CD4-positive, alpha-beta T cell treated with Interleukin-15 for 4 hours (primary cell): ENCODE data around the gene DNAJB13.
A peak's percentile ranks its signal among the peaks of the same experiment; 100 is the strongest.

Experiments used
- DNase-seq: peaks from one replicate; pipeline ENCODE4 v3.0.0-alpha.2; 2020; ENCODE audit warnings: low spot score

The DNAJB13 gene

DNA sequence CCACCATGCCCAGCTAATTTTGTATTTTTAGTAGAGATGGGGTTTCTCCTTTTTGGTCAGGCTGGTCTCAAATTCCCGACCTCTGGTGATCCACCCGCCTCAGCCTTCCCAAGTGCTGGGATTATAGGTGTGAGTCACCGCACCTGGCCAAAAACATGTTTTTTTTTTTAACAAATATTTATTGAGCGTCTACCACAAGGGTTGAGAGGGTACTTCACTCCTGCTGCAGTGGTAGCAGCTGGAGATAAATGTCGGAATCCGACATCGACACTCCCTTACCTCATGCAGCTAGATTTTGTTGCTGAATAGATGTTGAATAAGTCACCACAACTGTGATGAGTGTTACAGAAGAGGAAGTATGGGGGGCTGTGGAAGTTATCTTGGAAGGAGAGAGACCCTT, 971 bp downstream of the DNAJB13 start:
- no peak for DNase-seq

DNA sequence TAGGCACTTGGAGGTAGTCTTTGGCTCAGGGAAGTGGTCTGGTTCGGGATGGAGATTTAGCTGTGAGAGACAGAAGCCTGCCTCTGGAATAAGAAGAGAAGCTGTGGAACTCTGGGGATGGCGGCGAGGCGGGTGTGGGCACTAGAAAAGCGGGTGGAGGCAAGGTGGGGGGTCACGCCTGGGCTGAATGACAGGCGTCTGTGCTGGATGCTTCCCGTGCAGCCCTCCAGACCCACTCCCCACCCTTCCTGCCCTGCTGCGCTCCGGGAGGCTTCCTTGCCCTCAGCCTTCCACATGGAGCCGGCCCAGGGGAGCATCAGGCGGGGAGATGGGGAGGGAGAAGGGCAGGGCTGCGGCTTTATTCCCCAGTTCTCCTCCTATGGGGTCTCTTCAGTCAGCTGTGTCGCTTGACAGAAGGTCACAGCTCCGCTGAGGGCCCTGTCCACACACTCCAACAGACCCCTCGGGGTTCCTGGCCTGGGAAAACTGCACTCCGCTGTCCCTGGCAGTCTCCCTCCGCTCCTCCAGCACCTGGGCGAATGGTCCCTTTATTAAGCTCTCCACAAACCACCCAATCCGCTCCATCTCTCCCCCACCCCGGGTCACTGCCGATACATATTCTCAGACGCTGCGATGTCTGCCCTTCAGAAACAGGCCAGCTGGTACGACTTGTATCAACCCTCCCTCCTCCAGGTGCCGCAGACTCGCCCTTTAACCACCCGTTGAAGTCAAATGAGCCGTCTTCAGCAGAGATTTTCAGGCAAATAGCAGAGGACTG, 6.2 kb downstream of the DNAJB13 start:
- DNase-seq, result no peak

- DNase-seq, result no peak
Measured at GRCh38 chr11:73957654-73958361, 7.0 kb downstream of the DNAJB13 start.

DNA sequence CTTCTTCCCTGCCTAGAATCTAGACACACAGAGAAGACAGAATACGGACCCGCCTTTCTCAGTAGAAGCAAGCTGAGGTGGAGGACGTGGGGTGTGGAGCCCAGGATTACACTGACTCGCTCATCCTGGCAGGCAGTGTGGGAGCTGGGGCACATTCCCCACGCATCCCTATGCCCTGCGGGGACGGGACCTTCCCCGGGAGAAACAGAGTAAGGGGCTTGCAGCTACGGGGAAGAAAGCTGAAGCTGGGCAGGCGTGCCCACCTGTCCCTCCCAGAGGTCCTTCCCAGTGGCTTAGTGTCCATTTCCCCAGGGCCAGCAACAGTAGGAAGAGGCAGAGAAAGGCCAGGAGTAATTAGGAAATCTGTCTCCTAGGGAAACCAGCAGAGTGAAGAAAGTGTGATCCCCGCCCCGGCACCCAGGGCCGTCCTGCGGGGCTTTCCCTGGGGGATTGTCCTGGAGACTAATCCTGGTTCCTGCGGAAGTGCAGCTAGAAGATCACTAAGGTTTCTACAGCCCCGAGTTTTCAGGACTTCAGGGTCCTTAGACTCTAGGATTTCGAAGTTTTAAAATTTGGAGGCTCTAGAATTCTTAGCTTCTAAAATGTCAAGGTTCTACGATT, 7.8 kb downstream of the DNAJB13 start:
- DNase-seq, result no peak

DNA sequence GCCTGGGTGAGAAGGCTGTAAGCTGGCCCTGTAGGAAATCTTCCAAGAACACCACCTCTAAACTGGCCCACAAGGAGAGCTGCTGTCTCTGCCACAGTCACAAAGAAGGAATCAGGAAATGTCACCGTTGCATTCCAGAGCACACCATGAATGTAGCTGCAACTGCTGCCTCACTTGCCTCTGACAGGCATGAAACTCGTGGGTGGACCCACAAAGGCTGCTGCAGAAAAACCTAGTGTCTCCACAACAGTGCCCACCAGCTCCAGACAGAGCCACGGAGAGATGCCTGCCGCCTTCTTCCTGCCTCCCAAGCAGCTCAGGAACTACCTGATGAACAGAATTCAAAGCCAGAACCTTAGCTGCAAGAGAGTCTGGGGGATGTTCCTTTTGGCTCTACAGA, 10.5 kb downstream of the DNAJB13 start:
- no peak for DNase-seq

DNA sequence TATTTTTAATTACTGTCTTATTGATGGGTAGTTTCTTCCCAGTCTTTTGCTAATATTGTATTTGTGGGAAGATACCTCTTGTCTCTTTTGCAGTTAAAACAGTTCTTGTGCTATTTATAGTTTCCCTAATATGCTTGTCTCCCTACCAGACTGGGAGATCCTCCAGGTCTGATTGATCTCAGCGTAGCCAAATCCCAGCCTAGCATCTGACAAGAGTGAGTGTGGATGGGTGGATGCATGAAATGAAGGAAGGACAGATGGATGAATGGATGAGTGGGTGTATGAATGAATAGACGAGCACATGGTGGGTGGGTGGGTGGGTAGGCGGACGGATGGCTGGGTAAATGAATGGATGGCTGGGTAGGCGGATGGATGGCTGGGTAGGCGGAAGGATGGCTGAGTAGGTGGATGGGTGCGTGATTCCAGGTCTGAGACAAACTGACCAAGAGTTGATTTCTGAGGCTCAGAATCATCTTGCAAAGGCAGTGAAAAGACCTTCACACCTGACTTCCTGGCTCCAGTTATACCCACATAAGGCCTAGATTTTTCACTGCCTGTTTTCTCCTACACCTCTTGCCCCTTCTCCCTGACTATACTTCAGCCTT, 11.4 kb downstream of the DNAJB13 start:
- DNase-seq, result no peak

DNA sequence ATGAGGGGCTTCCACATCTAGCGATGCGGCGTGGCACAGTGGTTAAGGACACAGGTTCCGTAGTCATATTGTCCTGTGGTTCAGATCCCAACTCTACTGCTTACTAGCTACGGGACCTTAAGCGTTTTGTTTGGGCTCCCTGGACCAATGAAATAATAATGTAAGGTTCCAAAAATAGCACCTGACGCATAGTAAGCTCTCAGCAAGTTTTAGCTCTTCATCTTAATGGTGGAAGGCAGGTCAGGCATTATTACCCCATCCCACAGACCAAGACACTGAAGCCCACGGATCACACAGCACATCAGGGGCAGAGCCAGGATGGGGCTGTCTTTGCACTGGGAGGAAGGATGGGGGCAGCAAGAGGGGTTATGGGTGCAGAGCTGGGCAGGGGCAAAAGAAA, 13.0 kb downstream of the DNAJB13 start:
- no peak for DNase-seq

DNA sequence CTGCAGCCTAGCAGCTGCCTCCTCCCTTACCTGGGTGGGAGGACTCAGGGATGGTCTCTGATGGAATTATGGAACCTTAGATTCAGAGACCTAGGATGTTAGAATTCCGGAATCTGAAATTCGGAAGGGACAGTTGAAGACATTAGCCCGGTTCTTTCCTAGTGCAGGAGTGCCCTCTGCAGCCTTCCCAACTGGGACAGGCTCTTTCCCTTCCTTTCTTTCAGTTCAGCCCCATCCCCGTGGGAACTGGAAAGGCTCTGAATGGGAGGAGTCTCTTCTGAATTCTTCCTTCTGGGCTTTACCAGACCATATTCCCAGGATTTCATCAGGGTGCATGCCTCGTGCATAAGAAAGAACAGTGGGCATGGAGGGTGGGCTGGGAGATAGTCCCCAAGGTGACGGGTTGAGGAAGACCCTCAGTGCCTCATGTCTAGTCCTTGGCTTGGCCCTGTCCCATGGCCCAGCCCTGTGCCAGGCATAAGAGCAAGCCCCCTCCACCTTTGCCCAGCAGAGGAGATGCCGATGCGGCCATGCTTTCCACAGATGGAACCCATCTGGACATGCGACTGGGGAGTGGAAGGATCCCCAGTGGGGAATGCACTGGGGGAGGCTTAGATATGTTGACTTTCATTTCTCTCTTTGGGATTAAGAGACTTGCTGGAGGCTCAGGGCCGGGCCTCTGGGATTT, 14.4 kb downstream of the DNAJB13 start:
- no peak for DNase-seq

GRCh38 chr11:73965764-73966121, 14.9 kb downstream of the DNAJB13 start:
- DNase-seq, result no peak

DNA sequence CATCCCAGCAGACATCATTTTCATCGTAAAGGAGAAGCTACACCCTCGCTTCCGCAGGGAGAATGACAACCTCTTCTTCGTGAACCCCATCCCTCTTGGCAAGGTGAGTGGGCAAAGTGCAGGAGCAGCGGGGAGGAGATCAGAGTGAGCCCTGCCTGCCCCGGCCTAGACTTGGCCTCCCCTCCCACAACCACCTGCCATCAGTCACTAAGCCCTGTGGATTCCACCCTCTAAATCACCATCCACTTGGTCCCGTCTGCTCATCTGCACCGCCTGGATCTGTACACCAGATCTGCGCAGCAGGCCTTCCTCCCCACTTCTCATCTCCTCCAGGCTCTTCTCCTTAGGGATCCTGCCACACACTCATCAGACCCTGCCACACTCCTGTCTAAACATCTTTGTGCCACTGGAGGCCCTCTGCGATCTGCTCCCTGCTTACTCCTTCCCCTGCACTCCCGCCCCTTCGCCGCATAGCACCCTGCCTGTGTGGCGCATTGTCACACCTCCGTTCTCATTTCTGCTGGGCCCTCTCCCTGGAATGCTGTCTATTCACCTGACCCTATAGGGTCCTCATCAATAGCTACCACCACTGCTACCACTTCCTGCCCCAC, 17.6 kb downstream of the DNAJB13 start:
- peak; percentile 25 for DNase-seq

DNA sequence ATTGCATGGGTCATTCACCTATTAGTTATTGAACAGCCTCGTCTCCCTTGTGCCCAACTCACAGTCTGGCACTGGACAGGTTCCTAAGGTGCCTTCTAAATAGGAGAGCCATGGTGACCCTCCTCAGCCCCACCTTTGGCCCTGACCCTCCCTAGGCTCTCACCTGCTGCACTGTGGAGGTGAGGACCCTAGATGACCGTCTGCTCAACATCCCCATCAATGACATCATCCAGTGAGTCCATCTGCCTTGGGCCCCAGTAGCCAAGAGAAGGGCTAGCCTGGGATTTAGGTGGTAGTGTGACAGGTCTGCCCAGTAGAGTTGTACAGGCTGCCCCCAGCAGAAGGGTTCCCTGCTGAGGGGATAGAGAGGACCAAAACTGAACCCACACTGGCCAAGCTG, 18.3 kb downstream of the DNAJB13 start:
- peak; percentile 24 for DNase-seq

- peak; percentile 65 for DNase-seq
Measured at GRCh38 chr11:73969991-73970800, 19.4 kb downstream of the DNAJB13 start.

- peak; percentile 31 for DNase-seq
Measured at GRCh38 chr11:73971175-73971719, 20.4 kb downstream of the DNAJB13 start.

DNA sequence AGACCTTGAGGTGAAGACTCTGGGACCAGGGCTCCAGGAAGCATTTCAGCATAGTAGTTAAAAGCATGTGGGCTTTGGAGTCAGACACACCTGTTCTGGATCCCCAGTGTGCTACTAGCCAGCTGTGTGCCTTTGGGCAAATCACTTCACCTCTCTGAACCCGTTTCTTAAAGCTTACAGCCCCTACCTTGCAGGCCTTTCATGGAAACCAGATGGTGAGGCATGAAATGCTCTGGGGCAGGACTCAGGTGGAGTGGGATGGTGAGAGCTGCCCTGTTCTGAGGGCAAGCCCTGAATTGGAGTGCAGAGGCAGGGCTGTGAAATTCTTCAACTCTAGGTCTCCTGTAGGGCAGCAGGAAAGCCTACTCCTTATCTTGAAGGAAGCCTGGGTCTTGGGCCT, 21.4 kb downstream of the DNAJB13 start:
- DNase-seq, result peak; percentile 19

- peak; percentile 21 for DNase-seq
Measured at GRCh38 chr11:73972620-73973449, 22.0 kb downstream of the DNAJB13 start.

GRCh38 chr11:73974604-73975478, 24.0 kb downstream of the DNAJB13 start:
- no peak for DNase-seq

DNA sequence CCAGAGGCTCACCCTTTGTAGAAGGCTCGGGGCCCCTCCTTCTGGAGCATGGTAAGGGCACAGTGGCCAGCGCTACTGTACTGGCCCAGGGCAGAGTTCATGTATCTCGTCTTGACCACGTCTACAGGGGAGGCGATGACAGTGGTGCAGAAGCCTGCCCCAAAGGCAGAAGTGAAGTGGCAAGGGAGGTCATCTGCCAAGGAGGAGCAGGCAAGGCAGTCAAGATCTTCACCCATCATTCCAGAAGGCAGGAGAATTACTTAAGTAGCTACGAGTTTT, 24.6 kb downstream of the DNAJB13 start:
- no peak for DNase-seq

GRCh38 chr11:73976451-73977151, 25.8 kb downstream of the DNAJB13 start:
- DNase-seq, result peak; percentile 24
